Germinal center (tissue), 1 donor: ENCODE measurements around the gene LIME1.
A peak's percentile ranks its signal among the peaks of the same experiment; 100 is the strongest.
"Not testable (repeated sequence)": the region's sequence is repeated elsewhere in the genome, so short reads cannot be mapped to it uniquely, and the experiment has no call there.

Experiments used
- DNase-seq: peaks from one replicate; pipeline ENCODE4 v3.0.0; 2012; ENCODE audit warnings: mixed read lengths, low spot score

Gene LIME1

DNA sequence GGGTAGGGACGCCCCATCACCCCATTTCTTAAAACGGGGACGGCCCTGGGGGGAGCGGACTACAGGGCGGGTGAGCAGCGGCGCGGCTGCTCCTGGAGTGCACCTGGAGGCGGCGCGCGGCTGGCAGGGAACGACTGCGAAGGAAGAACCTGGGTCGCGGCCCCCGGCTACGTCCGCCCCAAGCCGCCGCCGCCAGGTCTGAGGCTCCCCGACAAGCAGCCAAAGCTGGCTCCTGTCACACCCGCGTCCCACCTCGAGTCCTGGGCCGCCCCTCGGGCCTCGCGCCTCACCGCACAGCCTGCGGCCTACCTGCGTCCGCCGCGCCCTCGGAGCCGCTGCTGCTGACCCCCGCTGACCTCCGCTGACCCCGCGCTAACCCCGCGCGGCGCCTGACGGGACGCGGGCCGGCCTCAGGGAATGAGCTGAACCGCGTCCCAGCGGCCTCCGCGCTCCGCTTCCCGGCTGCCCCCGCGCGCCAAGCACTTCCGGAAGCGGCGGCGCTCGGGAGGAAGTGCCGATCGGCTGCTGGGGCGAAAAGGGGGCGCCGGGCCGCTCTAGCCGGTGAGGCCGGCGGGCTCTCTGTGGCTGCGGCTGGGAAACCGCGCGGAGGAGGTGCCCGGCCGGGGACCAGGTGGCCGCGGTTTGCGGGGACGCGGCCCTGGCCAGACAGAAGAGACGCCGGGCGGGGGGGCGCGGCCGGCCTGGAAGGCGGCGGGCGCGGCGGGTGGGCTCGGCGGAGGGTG is 28.7 kb upstream of the LIME1 start, which contains the start of the genes ARFRP1 and ZGPAT:
Gene ARFRP1 (minus strand): TSS at position 419 of the 743 bp plus-strand sequence. CDS start 885 bp downstream, outside the sequence.
Gene ZGPAT (plus strand): TSS at position 482 of the 743 bp plus-strand sequence. CDS start 542 bp downstream, outside the sequence.
- DNase-seq = peak; percentile 87

GRCh38 chr20:63708301-63709148 is 27.9 kb upstream of the LIME1 start:
- DNase-seq = peak; percentile 11

- peak; percentile 0 for DNase-seq
Observed at GRCh38 chr20:63709149-63709527, 27.3 kb upstream of the LIME1 start.

- no peak for DNase-seq
Observed at GRCh38 chr20:63711085-63711645, 25.3 kb upstream of the LIME1 start.

GRCh38 chr20:63712191-63712590 is 24.3 kb upstream of the LIME1 start:
- no peak for DNase-seq

- no peak for DNase-seq
Observed at GRCh38 chr20:63714858-63715257, 21.6 kb upstream of the LIME1 start.

DNA sequence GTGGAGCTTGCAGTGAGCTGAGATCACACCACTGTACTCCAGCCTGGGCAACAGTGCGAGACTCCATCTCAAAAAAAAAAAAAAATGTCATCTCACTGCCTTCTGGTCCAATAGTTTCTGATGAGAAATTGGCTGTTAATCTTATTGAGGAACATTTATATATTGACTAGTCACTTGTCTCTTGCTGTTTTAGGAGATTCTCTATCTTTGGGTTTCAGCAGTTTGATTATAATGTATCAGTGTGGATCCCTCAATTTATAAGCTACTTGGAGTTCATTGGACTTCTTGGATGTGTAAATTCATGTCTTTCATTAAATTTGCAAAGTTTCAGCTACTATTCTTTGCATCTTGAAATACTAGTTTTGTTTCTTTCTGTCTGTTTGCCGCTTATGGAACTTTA is 17.5 kb upstream of the LIME1 start:
- DNase-seq = no peak

- not testable (repeated sequence) for DNase-seq
Observed at GRCh38 chr20:63722967-63723622, 13.4 kb upstream of the LIME1 start.

GRCh38 chr20:63730189-63730733 is 6.2 kb upstream of the LIME1 start:
- DNase-seq = not testable (repeated sequence)

DNA sequence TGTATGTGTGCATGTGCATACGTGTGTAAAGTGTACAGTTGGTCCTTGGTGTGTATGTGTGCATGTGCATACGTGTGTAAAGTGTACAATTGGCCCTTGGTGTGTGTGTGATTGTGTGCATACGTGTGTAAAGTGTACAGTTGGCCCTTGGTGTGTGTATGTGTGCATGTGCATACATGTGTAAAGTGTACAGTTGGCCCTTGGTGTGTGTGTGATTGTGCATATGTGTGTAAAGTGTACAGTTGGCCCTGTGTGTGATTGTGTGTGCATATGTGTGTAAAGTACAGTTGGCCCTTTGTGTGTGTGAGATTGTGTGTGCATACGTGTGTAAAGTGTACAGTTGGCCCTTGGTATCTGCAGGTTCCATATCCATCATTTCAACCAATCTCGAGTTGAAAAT is 5.1 kb upstream of the LIME1 start:
- DNase-seq = no peak

DNA sequence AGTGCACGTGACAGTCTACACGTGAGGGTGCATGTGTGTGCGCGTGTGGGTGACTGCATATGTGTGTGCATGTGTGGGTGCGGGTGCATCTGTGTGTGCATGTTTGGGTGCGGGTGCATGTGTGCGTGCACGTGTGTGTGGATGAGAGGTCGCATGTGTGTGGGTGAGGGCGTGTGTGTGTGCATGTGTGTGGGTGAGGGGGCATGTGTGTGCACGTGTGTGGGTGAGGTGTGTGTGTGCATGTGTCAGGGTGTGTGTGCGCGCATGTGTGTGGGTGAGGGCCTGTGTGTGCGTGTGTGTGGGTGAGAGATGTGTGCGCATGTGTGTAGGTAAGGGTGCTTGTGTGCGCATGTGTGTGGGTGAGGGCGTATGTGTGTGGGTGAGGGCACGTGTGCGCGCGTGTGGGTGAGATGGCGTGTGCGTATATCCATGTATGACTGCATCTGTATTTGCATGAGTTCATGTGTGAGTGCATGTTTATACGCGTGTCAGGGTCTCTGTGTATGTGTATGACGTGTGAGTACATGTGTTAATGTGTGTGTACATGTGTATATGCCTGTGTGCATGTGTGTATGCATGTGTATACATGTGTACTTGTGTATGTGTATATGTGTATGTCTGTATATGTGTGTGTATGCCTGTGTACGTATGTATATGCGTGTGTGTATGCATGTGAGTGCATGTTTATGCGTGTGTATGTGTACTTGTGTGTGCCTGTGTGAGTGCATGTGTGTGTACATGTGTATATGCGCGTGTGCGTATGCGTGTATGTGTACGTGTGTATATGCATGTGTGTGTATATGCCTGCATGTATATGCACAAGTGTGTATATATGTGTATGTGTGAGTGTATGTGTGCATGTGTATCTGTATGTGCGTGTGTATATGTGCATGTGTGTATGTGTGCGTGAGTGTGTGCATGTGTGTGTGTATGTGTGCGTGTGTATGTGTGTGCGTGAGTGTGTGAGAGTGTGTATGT is 4.1 kb upstream of the LIME1 start:
- DNase-seq = no peak

DNA sequence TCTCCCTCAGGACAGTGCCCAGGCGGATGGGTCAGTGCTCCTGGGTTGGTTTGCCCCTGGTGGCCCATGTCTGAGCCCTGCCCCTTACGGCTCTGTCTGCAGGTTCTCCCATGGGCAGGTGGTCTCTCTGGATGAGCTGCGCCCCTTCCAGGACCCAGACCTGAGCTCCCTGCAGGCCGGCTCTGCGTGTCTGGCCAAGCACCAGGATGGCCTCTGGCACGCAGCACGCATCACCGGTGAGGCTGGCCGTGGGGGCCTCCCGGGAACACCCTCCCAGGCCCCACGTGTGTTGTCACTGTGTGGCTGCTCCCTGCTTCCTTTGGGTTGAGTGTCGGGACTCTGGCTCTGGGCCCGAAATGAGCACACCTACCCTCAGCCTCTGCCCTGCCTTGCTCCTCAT is 3.3 kb upstream of the LIME1 start:
- no peak for DNase-seq

- DNase-seq = no peak
Observed at GRCh38 chr20:63733579-63734081, 2.8 kb upstream of the LIME1 start.

DNA sequence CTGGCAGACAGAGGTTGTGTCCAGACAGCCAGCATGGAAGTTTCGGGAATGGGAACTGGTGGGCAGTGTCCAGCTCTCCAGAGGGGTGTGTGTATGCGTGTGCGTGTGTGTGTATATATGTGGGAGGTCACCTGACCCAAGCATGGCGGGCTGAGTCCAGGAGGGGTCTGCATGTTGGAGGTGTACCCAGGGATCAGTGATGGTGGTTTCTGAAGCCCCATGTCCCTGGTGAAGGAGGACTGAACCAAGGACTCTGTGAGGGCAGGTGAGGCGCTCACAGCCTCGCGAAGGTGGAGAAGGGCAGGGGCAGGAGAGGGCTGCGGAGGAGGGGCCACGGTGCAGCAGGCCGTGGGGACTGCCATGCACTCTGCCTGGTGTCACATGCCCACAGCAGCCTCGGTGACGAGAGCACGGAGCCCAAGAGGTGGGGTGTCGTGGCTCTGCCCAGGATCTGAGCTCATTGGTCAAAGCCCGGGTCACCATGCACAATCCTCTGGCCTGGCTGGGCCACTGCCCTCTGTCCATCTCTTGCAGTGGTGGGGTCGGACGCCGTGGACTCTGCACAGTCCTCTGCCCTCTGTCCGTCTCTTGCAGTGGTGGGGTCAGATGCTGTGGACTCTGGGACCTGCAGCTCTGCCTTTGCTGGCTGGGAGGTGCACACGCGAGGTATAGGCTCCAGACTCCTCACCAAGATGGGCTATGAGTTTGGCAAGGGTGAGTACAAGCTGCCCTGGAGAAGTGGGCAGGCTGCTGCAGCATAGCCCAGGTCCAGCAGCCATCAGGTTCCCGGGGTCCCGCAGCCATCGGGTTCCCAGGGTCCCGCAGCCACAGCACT is 2.1 kb upstream of the LIME1 start:
- no peak for DNase-seq

DNA sequence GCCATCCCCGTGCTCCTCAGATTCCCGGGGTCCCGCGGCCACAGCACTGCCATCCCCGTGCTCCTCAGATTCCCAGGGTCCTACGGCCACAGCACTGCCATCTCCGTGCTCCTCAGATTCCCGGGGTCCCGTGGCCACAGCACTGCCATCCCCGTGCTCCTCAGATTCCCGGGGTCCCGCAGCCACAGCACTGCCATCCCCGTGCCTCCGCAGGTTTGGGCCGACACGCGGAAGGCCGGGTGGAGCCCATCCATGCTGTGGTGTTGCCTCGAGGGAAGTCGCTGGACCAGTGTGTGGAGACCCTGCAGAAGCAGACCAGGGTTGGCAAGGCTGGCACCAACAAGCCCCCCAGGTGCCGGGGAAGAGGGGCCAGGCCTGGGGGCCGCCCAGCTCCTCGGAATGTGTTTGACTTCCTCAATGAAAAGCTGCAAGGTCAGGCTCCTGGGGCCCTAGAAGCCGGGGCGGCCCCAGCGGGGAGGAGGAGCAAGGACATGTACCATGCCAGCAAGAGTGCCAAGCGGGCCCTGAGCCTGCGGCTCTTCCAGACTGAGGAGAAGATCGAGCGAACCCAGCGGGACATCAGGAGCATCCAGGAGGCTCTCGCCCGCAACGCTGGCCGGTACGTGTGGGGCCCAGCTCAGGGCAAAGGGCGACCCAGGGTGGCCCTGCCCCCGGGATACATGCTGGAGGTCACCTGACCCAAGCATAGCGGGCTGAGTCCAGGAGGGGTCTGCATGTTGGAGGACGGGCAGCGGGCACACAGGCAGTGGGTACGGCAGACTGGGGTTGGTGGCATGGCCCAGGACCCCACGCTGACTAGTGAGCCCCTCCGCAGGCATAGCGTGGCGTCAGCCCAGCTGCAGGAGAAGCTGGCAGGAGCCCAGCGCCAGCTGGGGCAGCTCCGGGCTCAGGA is 1.3 kb upstream of the LIME1 start:
- no peak for DNase-seq

DNA sequence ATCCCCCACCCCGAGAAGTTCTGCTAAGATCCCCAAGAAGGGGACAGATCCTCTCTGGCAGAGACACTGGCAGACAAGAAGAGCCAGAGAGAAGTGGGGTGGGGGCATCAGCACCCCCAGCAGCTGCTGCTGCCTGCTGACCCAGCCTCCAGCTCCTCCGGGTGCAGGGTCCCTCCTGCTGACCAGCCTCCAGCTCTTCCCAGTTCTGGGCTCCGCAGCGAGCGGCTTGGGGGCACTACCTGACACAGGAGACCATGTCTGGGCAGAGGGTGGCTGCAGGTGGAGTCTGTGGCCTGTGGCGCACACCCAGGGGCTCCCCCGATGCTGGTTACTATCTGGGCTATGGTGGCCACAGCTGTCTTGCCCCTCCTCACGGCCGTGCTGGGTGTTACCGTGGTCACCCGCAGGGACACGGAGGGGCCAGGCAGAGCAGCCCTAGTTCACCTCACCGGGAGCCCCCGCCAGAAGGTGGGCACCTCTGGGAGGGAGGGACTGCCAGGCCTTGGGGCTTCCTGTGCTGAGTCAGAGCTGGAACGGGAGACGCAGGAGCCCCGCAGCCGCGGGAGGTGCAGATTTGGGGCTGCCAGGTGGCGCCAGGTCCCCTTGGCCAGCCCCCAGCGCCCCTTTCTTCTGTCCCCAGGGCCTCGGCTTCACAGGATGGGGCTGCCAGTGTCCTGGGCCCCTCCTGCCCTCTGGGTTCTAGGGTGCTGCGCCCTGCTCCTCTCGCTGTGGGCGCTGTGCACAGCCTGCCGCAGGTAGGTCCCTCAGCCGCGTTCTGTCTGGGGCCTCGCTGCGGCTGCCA is 630 bp downstream of the LIME1 start:
- DNase-seq = peak; percentile 67

GRCh38 chr20:63737695-63737944 is 1.2 kb downstream of the LIME1 start:
- no peak for DNase-seq
